Measurements from ENCODE around the gene RPL22. TPM values are rescaled to one million over a fixed set of nuclear protein-coding genes. Genes with fewer than 3 reads are reported as not detected.

The RPL22 gene
- total RNA-seq, 2 donors from 2014 or later, result 275 to 296 TPM

DNA sequence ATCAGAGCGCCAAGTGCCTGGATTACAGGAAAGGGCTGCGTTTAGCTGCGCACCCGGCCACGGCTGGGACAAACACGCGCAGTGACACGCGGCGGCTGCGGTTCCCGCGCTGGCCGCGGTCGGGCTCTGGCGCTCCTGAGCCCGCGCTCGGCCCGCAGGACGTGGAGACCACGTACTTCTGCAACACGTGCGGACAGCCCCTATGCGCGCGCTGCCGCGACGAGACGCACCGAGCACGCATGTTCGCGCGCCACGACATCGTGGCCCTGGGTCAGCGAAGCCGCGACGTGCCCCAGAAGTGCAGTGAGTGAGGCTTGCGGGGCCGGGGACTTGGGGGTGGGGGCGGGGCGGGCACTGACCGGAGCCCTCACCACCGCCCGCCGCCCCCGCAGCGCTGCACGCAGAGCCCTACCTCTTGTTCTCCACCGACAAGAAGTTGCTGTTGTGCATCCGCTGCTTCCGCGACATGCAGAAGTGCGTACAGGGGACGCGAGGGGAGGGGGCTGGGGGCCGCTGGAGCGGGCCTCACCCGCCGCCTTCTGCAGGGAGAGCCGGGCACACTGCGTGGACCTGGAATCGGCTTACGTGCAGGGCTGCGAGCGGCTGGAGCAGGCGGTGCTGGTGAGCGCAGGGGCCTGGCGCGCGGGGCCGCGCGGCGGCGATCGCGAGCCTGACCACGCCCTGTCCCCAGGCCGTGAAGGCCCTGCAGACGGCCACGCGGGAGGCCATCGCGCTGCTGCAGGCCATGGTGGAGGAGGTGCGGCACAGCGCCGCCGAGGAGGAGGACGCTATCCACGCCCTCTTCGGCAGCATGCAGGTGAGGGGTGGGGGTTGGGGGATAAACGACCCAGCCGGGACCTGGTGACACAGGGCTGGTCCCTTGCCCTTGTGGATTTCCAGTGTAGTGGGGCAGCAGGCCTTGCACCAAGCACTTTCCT is 9.6 kb upstream of the RPL22 start:
- intact Hi-C loops (cut with DNase I), result loop anchor here in 1 of 2 donors (5.0 kb wide), 1 partner anchor 33 kb away; the partner anchor contains the start of gene HES3
- DNase-seq (ENCODE audit: low spot score), result peak; percentile 86

DNA sequence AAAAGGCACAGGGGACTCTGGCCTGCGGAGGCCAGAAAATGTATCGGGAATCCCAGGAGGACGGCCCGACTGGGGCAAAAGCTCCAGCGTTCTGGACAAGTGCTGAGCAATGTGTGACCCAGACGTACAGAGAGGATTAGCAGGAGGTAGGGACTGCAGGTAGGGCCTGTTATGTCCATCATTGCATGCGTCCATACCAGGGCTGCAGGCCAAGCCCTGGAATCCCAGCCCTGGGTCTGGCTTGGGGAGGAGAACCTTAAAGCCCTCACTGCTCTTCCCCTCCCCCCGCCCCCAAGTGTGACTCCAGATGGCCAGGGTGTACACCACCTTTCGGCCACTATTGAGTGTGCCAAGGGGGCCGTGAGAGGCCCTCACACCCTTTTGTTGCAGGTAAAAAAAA is 8.5 kb upstream of the RPL22 start:
- intact Hi-C loops (cut with DNase I), result loop anchor here in 1 of 2 donors (5.0 kb wide), 1 partner anchor 34 kb away; the partner anchor contains the start of gene HES3
- DNase-seq (ENCODE audit: low spot score), result no peak

DNA sequence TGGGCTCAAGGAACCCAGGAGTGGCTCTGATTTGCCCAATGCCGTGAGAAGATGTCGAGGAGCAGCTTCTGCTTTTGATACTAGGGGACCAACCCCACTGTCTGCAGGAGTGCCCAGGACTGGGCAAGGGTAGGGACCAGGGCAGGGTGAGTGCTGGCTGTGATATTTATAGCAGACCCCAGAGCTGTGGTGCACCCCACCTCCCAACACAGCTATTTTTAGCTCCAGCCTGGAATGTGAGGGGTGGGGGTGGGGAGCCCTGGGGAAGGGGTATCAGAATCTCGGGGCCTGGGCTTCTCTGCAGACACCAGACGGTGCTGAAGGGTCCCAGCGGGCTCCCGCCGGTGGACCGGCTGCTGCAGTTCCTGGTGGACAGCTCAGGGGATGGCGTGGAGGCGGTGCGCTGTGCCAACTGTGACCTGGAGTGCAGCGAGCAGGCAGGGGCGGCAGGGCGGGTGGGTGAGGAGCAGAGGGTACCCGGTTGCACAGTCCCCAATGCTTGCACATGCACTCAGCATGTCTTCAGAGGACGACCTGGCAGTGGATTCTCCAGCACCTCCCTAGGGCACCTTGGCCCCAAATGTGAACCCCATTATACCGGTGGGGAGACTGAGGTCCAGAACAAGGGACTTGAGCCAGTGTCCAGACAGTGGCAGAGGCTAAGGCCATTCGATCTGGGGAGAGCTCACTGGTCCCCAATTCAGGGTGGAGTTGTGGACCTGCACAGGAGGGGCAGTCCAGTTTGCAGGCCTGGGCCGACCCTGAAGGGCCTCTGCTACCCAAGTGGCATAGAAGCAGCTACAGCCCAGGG is 7.9 kb upstream of the RPL22 start:
- no peak for DNase-seq (ENCODE audit: low spot score)
- intact Hi-C loops (cut with DNase I), result loop anchor here in 1 of 2 donors (5.0 kb wide), 1 partner anchor 35 kb away; the partner anchor contains the start of gene HES3

DNA sequence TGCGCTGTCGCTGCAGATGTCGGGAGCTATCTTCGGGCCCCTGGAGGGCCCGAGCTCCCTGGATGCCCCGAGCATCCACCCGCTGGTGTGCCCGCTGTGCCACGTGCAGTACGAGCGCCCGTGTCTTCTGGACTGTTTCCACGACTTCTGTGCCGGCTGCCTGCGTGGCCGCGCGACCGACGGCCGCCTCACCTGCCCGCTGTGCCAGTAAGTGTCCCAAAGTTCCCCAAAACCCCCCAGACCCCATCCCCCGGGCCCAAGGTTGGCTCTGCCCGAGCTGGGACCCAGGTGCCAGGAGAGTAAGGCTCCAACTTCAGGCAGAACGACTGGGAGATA is 7.1 kb upstream of the RPL22 start:
- no peak for DNase-seq (ENCODE audit: low spot score)
- intact Hi-C loops (cut with DNase I), result loop anchor here in 1 of 2 donors (5.0 kb wide), 1 partner anchor 36 kb away; the partner anchor contains the start of gene HES3

DNA sequence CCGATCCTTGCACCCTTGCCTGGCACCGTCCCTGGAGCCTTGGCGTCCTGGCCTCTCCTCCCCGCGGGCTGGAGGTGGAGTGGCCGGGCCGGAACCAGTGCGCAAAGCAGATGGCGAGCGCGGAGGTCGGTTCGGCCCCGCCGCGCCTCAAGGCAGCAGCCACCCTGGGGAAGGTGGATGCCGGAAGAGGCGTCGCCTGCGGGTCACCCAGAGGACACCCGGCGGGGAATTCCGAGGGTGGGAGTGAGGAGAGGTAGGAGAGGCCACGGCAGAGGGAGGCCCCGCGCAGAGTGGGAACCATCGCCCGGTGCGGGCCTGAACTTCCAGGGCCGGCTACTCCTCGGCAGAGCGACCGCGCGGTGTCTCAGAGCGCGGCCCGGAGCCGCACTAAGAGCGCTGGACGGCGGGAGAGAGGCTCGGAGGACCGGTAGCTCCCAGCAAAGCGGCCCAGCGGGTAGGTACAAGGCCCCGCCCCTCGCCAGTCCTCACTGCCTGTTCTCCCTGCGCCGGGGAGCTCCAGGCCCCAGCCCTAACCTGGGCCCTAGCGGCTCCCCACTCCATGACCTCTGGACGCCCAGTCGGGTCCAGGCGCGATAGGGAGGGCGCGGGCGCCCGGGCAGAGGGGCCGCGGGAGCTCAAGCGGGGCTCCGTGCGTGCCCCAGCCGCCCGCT is 6.6 kb upstream of the RPL22 start, which contains the start of gene RNF207:
TSS of gene RNF207 (plus strand) at position 271 of the 671 bp plus-strand sequence. CDS start 417 bp downstream, outside the sequence.
- DNase-seq (ENCODE audit: low spot score), result peak; percentile 86
- intact Hi-C loops (cut with DNase I), result loop anchor here in 1 of 2 donors (5.0 kb wide), 1 partner anchor 36 kb away; the partner anchor contains the start of gene HES3

DNA sequence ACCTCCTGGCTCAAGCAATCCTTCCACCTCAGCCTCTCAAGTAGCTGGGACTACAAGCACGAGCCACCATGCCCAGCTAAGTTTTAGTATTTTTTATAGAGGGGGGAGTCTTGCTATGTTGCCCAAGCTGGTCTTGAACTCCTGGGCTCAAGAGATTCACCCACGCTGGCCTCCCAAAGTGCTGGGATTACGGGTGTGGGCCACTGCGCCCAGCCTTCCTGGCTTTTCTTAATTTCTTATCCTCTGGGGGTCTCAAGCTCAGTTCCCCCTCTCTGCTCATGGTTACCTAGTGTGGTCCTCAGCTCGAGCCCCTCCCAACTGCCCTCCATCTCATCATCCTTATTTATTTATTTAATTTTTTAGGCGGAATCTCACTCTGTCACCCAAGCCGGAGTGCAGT is 2.9 kb upstream of the RPL22 start:
- DNase-seq (ENCODE audit: low spot score), result no peak
- intact Hi-C loops (cut with DNase I), result no loop called here

DNA sequence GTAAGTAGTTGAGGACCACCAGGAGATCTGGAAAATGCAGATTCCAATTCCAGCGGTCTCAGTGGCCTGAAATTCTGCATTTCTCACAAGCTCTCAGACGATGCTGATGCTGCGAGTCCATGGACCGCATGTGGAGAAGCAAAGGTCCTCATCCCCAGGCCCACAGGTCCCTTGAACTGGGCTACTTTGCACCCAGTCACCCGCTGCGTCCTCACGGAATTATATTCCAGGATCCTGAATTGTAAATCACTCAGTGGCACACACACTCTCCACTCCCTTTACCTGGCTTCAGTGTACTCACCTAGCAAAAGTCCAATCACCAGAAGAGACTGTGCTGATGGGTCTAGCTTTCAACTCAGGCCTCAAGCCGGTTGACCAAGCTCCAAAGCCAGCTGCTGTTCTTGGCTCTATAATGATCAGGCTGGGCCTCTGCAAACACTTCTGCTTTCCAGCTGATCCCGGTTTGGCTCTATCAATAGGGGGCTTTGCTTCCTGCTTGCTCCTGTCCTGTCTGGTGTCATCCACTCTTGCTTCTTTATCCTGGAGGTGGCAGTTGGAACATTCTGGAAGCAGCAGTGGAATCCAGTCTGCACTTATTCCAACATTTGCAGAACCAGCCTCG is 904 bp upstream of the RPL22 start:
- intact Hi-C loops (cut with DNase I), result no loop called here
- DNase-seq (ENCODE audit: low spot score), result no peak

DNA sequence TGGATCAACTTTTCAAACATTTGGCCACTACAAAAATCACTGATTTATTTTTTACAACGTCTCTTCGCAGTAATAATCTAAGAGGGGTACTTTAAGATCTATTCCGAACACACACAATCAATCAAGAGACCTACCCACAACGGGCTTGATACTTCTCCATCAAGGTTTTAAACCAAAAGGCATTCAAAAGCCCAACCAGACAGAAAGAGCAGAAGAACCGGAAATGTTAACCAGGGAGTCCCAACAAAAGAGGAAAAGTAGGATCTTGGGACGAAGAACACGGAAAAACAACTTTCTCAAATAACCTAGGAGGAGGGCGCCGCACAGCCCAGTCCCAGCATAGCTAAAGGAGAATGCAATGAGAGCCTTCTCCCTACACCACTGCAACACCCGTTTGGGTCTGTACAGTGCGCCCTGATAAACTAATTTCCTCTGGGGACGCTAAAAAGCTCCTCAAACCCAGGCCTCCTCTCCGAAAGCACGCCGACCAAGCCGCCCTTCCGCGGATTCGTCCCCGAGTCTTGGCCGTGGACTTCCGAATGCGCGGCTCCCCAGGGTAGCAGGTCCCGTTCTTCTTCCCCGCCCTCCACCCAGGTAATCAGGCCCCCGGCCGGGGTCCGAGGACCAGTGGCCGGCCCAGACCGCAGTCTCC is 623 bp downstream of the RPL22 start:
- no peak for DNase-seq (ENCODE audit: low spot score)
- intact Hi-C loops (cut with DNase I), result no loop called here

DNA sequence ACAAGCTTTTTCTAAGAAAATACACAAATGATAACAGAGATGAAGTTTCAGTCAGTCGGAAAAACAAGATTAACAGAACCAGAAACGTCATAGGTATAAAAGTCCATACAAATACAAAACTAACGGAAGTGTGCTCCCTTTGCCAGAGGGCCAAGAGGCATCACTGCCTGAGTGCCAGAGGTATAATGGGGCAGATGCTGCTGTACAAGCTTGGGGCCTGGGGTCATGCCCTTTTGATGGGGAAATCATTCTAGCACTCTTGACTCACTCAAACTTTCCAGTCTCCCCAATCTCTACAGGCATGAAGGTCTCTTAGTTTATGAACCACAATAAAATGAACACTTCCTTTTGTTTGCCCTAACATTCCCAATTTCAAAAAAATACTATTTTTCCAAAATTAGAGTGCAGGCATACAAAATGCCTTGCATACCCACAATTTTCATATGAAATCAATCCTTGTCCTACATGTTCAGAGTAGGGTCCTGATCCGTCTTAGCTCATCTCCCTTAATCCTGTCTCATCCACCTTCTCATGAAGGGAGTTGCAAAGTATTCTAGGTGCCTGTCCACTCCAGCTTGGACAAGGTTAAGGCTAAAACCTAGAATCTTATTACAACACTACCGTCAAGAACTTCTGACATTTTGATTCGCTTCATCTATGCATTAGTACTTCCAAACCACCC is 1.5 kb downstream of the RPL22 start:
- intact Hi-C loops (cut with DNase I), result no loop called here
- DNase-seq (ENCODE audit: low spot score), result no peak

DNA sequence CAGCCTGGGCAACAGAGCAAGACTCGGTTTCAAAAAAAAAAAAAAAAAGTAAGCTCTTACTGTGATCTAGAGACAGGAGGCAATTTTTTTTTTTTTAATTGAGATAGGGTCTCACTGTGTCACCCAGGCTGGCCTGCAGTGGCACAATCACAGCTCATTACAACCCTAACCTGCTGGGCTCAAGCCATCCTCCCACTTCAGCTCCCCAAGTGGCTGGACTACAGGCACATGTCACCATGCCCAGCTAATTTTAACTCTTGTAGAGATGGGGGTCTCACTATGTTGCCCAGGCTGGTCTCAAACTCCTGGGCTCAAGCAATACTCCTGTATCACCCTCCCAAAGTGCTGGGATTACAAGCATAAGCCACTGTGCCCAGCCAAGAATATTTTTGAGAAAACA is 7.4 kb downstream of the RPL22 start:
- intact Hi-C loops (cut with DNase I), result no loop called here

DNA sequence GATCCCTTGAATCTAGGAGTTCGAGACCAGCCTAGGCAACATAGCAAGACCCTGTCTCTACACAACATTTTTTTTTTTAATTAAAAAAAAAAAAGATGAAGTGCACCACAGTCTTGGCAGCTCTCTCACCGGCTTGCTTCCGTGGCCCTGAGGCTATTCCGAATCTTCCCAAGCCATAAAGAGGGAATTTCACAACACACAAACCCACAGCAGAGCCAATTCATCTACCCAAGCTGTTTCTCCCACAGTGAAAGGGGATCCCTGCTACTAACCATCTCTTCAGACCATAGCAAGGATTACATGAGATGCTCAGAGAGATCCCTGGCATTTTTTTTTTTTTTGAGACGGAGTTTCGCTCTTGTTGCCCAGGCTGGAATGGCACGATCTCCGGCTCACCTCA is 10.9 kb downstream of the RPL22 start:
- intact Hi-C loops (cut with DNase I), result no loop called here
- no peak for DNase-seq (ENCODE audit: low spot score)

More for the DNA sequence above, 7.4 kb downstream of the RPL22 start:
- no peak for DNase-seq (ENCODE audit: low spot score)

DNA sequence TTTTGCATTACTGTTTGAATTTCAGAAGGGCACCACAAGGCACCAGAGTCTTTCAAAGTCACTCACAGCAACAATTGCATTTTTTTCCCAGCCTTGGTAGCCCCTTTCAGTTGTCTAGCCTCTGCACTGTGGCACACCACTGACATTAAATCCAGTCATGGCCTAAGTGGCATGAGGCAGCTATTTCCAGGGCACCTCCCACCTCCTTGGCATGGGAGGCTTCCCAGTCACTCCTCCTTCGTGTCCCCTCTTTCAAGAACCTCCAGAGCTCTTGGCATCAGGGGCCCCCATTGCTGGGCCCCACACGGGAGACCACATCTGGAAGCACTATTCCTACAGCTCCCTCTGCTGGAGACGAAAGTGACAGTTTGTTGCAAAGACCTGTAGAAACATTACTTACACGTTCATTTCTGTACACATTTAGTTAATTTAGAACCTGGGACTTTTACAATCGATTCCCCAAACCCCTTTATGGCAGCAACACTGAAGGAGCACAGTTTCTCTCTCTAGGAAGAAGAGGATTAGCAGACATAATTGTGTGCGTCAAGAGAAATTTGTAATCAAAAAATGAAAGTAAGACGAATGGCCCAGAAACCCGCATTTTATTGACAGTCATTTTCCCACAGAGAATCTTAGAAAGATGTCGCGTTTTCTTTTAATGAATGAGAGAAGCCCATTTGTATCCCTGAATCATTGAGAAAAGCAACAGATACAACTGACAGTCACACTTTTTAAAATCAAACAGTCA is 13.6 kb downstream of the RPL22 start:
- no peak for DNase-seq (ENCODE audit: low spot score)
- intact Hi-C loops (cut with DNase I), result no loop called here

DNA sequence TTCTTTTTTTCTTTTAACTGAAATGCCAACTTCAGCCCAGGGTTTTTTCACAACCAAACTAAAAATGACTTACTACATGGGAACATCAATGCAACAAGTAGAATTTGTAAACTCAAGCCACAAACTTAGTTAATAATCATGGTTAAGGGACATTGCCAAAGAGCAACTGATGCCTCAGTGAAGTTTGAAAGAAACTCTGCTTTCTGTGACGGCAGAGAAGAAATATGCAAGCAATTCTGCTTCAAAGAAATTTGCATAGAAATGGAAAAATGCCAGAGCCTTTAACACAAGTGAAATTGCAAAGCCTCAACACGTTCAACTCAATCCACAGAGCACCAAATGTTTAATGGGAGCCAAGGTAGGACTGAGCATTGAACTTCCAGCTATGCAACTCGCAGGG is 14.2 kb downstream of the RPL22 start:
- DNase-seq (ENCODE audit: low spot score), result no peak
- intact Hi-C loops (cut with DNase I), result no loop called here

DNA sequence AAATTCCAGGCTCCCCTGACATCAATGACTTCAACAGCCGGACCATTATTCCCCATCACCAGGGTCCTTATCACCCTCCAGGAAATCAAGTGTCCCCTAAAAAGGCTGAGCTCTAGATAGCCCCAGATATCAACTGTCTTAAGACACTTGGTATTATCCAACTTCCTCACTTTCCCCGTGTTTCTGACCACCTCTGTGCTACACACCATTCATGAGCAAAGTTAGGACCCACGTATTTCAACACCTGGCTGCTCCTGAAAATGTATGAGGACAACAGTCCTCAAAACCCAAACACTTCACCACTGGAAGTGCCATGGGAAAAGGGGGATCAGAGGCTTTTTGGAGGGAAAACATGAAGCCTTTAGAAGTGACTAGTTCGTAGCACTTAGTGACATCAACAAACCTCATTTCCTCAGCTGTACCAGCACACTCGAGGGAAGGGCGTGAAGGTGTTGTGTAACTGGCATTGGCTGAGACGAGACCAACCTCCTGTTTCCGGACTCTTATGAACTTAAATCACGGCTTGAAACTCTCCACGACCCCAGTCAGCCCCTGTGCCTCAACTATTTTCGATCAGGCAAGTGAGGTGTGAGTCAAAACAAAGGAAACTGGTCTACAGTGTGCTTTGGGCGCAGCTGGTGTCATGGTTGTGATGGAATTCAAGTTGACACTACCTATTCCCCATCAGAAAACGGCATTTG is 15.2 kb downstream of the RPL22 start:
- intact Hi-C loops (cut with DNase I), result no loop called here
- DNase-seq (ENCODE audit: low spot score), result no peak

DNA sequence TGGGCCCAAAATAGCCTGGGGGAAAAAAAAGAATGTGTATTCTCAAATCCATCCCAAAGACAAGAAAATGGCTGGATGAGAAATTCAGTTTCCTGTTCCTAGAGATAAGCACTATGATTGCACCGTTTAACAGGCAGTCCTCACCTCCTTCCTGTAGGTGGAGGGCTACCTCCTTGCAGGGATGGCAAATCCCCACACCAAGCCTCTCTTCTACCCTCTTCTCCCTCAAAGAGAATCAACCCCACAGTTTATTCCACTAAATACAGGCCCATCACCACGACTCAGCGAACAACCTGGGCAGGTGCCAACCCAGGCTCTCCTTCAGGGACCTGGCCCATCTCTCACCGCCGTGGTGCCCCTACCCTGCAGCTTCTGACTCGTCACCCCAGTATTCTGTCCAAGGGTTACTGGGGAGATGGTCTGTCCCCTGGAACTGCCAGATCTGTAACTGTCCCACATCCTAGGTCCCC is 15.8 kb downstream of the RPL22 start:
- intact Hi-C loops (cut with DNase I), result no loop called here
- no peak for DNase-seq (ENCODE audit: low spot score)

DNA sequence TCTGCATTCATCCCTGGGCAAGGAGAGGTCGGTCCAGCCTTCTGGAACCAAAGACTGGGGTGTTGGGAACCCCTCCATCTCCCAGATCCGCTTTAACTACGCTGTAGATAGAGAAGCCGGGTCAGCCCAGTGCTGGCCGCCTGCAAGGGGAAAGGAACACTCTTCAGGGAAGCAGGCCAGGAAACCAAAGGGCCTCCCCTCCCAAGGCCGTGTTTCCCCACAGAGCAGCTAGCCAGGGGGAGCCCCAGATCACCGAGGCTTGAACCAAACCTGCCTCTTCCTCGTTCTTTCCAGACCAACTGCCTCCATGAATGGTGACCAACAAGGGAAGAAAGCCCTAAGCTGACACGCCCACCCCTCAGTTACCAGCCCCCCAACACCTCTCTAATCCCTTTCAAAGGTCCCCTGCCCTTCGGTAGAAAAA is 18.0 kb downstream of the RPL22 start:
- no peak for DNase-seq (ENCODE audit: low spot score)
- intact Hi-C loops (cut with DNase I), result no loop called here

Data from posterior vena cava (tissue), 2 donors.